Measurements from ENCODE around the gene ABCA13. TPM values are rescaled to one million over a fixed set of nuclear protein-coding genes. Genes with fewer than 3 reads are reported as not detected.

The ABCA13 gene
- polyA plus RNA-seq, 1 of the 3 experiments (the other 2 are of a cell fraction): not detected

DNA sequence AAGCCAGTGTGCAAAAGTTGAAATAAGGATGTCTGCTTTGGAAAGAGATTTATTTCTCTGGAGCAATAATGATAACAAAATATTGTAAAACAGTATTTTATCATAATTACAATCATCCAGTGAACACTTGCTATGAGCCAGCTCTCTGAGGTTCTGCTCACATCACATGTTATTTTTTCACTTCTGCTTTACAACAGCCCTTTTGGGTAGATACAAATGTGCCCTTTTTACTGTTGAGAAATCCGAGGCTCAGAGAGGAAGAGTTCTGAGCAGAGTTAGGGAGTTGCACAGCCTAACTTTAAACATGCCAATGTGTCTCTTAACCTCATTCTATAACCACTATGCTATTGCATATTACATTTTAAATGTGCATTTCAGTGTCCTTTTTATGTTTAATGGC is 520.5 kb downstream of the ABCA13 start:
- no peak for DNase-seq
- no peak overlapping the region for H2AFZ ChIP-seq (ENCODE audit: low read depth)
- H3K9me2 ChIP-seq: no peaks in the 10 kb centered on the region
- TF ChIP-seq SMC3 (IDR thresholded peaks at IDR 0.05; ENCODE audit: low read depth, low read length) (no peak), FOSL2 (IDR thresholded peaks at IDR 0.05; ENCODE audit: borderline replicate concordance, low read depth) (no peak), FOXM1 (IDR thresholded peaks at IDR 0.05; ENCODE audit: low read depth) (no peak), EZH2phosphoT487 (IDR thresholded peaks at IDR 0.05; ENCODE audit: borderline replicate concordance, low read depth) (no peak), RCOR1 (IDR thresholded peaks at IDR 0.05; ENCODE audit: low read length) (no peak), POLR2AphosphoS5 (IDR thresholded peaks at IDR 0.05; ENCODE audit: low read depth, low read length) (no peak), GABPA (IDR thresholded peaks at IDR 0.05; ENCODE audit: low read depth) (no peak)
- TF ChIP-seq, protein P1, sequence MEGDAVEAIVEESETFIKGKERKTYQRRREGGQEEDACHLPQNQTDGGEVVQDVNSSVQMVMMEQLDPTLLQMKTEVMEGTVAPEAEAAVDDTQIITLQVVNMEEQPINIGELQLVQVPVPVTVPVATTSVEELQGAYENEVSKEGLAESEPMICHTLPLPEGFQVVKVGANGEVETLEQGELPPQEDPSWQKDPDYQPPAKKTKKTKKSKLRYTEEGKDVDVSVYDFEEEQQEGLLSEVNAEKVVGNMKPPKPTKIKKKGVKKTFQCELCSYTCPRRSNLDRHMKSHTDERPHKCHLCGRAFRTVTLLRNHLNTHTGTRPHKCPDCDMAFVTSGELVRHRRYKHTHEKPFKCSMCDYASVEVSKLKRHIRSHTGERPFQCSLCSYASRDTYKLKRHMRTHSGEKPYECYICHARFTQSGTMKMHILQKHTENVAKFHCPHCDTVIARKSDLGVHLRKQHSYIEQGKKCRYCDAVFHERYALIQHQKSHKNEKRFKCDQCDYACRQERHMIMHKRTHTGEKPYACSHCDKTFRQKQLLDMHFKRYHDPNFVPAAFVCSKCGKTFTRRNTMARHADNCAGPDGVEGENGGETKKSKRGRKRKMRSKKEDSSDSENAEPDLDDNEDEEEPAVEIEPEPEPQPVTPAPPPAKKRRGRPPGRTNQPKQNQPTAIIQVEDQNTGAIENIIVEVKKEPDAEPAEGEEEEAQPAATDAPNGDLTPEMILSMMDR (IDR thresholded peaks at IDR 0.05): no peak
- TF ChIP-seq, protein P2, sequence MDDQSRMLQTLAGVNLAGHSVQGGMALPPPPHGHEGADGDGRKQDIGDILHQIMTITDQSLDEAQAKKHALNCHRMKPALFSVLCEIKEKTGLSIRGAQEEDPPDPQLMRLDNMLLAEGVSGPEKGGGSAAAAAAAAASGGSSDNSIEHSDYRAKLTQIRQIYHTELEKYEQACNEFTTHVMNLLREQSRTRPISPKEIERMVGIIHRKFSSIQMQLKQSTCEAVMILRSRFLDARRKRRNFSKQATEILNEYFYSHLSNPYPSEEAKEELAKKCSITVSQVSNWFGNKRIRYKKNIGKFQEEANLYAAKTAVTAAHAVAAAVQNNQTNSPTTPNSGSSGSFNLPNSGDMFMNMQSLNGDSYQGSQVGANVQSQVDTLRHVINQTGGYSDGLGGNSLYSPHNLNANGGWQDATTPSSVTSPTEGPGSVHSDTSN (IDR thresholded peaks at IDR 0.05): no peak
- no peak overlapping the region for H3K4me2 ChIP-seq
- WGBS (ENCODE audit: low lambda C conversion rate): 0% methylated on average over 1 of the region's 1 CpG
- no peaks in the 10 kb centered on the region for H3K9me3 ChIP-seq
- H3K27me3 ChIP-seq (ENCODE audit: insufficient read depth): no peaks in the 10 kb centered on the region
- H3K27ac ChIP-seq (ENCODE audit: low read depth in 2 of 2, low read length in 1 of 2): no peak overlapping the region
- H4K20me1 ChIP-seq (ENCODE audit: insufficient read depth): no peaks in the 10 kb centered on the region
- no peaks in the 10 kb centered on the region for H3K79me2 ChIP-seq (ENCODE audit: insufficient read depth)
- H3K36me3 ChIP-seq (replicated peaks in 1 of 2; ENCODE audit: control insufficient read depth in 1 of 2, insufficient read depth in 2 of 2, low read length in 1 of 2): no peaks in the 10 kb centered on the region
- ChIA-PET POLR2A (no interaction called here), CTCF (no interaction called here)
- no peak overlapping the region for H3K9ac ChIP-seq
- no peaks in the 10 kb centered on the region for H3F3A ChIP-seq (replicated peaks; ENCODE audit: insufficient read depth)
- H3K4me1 ChIP-seq (ENCODE audit: control insufficient read depth in 1 of 2, insufficient read depth in 2 of 2, low read depth in 1 of 2, low read length in 1 of 2): no peaks in the 10 kb centered on the region
- H3K4me3 ChIP-seq (ENCODE audit: low read depth in 2 of 2, low read length in 1 of 2): no peak overlapping the region

Other genes with a start within 250 kb of the ABCA13 start
- 0.10 TPM in 2 replicates for gene PKD1L1, start 223.0 kb upstream of the ABCA13 start, polyA plus RNA-seq (2012; rRNA removed)
- gene HUS1, start 191.8 kb upstream of the ABCA13 start, polyA plus RNA-seq (2012; rRNA removed): 17.8 and 22.9 TPM in 2 replicates
- gene SUN3, start 142.4 kb upstream of the ABCA13 start, polyA plus RNA-seq (2012; rRNA removed): 0.12 TPM in 1 of 2 replicates, not detected in the other
- gene C7orf57, start 135.9 kb upstream of the ABCA13 start, polyA plus RNA-seq (2012; rRNA removed): 0.41 and 0.71 TPM in 2 replicates
- gene UPP1, start 82.2 kb upstream of the ABCA13 start, polyA plus RNA-seq (2012; rRNA removed): 56.9 and 57.5 TPM in 2 replicates